Stimulated activated CD8-positive, alpha-beta memory T cell treated with anti-CD3 and anti-CD28 coated beads, Interleukin-2, amount 100 ng/mL, for 1 hour (primary cell): ENCODE data around the gene PAPPA.

Experiments
- DNase-seq, 2 donors: peaks; one replicate each; pipeline ENCODE4 v3.0.0-alpha.2; 2020; ENCODE audit warnings: low read depth in 2 of 2

Gene PAPPA, protein sequence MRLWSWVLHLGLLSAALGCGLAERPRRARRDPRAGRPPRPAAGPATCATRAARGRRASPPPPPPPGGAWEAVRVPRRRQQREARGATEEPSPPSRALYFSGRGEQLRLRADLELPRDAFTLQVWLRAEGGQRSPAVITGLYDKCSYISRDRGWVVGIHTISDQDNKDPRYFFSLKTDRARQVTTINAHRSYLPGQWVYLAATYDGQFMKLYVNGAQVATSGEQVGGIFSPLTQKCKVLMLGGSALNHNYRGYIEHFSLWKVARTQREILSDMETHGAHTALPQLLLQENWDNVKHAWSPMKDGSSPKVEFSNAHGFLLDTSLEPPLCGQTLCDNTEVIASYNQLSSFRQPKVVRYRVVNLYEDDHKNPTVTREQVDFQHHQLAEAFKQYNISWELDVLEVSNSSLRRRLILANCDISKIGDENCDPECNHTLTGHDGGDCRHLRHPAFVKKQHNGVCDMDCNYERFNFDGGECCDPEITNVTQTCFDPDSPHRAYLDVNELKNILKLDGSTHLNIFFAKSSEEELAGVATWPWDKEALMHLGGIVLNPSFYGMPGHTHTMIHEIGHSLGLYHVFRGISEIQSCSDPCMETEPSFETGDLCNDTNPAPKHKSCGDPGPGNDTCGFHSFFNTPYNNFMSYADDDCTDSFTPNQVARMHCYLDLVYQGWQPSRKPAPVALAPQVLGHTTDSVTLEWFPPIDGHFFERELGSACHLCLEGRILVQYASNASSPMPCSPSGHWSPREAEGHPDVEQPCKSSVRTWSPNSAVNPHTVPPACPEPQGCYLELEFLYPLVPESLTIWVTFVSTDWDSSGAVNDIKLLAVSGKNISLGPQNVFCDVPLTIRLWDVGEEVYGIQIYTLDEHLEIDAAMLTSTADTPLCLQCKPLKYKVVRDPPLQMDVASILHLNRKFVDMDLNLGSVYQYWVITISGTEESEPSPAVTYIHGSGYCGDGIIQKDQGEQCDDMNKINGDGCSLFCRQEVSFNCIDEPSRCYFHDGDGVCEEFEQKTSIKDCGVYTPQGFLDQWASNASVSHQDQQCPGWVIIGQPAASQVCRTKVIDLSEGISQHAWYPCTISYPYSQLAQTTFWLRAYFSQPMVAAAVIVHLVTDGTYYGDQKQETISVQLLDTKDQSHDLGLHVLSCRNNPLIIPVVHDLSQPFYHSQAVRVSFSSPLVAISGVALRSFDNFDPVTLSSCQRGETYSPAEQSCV (N-terminal part only)

DNA sequence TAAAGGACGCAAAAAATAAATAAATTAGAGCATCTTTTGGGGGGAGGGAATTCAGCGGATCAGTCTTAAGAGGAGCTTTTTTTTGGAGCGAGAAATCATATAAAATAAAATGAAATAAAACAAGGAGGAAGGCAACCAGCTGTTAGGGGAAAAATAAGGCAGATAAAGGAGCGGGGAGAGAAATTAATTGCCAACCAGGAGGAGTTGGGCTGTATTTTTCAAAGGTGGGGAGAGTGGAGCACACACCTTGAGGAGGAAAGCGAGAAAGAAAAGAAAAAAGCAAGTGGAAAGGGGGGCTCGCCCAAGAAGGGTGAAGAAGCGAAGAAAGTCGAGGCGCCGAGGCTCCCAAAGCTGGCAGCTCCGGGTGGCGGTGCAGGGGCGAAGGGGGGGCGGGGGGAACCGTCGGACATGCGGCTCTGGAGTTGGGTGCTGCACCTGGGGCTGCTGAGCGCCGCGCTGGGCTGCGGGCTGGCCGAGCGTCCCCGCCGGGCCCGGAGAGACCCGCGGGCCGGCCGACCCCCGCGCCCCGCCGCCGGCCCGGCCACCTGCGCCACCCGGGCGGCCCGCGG is at the start of gene PAPPA:
Gene PAPPA, plus strand, starts transcription at position 27 of the 569 bp plus-strand sequence. Its CDS starts 382 bp downstream, at position 409.
- DNase-seq: no peak

DNA sequence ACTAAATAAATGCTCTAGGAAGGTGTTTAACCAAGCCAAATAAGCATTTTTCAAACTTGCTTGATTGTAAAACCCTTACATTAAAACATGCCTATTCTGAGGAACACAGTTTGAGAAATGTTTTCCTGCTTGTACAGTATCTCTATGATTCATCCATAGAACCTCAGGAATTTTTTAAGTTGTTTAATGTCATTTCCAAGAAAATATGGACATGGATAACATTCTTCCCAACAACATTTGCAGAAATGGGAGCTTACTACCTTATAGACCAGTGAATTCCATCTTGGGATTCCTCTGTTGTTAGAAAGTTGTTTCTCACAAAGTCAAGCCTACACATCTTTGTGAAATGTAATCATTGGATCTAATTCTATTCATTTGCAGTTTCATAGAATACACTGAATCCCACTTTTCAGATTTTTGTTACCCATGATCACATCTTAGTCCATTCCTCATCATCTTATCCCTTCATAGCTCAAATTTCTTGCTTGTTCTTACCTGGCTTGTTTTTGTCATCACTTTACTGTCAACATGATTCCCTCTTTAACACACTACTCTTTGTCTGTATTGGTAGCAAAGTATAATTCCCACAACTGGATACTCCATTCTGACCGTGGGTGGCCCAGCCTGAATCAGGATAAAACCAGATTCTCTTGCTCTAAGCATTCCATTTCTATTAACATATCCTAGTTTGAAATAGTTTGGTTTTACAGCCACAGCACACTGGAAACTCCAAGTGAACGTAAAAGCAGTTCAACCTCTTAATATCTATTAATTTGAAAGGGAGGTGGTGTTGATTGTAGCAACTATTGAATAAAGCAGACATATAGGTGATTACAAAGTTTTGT is 49.4 kb upstream of the PAPPA start:
- no peak for DNase-seq

DNA sequence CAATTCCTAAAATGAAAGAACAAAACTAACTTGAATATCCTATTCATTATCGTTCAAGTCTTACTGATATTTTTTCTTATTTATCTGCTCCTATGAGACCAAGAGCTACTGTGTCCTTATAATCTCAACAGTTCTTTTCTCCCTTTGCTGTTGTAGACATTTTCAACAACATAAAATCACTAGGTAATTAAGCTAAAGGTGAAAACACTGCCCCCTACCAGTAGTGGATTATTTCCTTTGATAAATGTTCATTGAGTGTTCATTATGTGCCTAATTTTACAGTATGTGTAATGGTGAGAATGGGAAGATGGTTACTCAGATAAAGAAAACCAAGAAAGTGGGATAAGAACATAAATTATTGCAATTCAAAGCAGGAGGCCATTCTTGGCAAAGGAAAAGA is 41.4 kb upstream of the PAPPA start:
- DNase-seq: no peak

DNA sequence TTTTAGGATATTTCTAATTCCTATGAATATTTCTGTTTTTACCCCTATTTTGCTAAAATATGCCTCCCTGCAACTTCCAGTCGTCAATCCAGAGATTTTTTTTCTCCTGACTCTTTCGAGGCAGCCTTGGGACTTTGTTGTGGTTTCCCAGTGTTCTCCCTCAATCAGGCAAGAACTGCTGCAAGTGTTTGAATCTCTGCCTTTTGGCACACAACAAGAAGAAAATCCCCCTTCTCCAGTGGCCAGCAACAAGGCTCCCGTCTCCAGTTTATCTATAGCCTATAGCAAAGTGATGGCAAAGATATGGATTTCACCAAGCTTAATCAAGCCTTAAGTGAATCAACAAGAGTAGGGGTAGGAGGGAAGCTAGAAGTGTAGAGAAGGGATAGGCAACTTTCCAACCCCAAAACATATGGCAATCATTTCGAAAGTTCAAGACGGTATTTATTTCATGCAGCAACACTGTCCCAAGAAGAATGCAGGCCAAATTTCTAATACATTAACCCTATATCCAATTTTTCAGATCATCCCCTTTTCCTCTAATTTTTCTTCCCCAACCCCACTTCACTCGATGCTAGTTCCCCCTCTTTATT is 37.7 kb upstream of the PAPPA start:
- no peak for DNase-seq

DNA sequence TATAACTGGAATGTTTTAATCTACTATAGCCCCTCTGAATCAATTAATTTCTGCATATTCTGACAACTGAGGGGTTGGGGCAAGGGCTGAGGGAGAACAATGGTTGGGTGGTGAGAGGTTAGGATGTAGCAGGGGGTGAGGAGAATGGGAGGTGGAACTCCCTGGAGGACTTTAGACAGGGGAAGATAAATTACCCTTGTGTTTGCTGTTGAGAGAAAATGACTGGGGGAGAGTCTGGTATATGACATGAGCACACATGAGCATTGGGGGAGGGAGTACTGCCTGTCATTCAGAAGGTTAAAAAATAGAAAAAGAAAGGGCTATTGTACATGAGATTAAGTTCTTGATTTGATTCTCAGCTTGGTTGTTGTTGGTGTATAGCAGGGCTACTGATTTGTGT is 37.2 kb upstream of the PAPPA start:
- DNase-seq: no peak

DNA sequence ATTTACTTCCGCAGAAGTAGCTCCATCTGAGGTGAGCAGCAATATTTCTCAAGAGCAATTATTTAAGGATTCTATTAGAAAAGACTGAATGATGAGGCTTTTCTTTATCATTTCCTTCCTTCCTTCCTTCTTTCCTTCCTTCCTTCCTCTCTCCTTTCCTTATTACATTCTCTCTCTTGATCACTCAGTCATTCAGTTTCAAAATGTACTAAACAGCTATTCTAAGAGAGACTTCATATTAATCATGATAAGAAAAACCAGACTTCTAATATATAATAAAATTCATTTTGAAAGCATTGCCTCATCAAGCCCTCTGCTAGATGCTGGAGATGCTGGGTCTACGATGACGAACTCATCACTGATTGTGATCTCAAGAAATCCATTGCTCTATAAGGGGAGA is 30.4 kb upstream of the PAPPA start:
- no peak for DNase-seq

DNA sequence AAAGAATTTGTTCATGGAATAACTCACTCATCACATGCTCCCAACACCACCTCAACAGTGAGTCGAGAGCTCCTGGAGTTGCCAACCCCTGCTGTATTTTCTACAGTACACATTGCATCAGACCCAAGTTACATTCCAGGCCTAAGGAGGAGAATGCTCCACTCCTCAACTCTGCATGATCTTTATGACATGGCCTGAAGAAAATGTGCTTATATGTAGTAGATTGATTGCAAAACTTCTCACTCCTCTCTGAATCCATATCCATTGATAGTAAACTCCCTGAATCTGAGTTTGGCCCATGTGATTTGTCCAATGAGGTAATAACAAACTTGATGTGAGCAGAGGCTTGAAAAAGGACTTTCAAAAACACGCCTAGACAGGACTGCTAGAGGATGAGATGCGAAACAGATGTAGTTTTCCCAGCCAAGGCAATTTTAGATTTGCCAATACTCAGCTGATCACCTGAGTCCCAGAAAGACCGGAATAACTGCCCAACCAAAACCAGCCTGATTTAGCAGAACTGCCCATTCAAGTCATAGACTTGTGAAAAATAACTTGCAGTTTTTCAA is 29.0 kb upstream of the PAPPA start:
- no peak for DNase-seq

DNA sequence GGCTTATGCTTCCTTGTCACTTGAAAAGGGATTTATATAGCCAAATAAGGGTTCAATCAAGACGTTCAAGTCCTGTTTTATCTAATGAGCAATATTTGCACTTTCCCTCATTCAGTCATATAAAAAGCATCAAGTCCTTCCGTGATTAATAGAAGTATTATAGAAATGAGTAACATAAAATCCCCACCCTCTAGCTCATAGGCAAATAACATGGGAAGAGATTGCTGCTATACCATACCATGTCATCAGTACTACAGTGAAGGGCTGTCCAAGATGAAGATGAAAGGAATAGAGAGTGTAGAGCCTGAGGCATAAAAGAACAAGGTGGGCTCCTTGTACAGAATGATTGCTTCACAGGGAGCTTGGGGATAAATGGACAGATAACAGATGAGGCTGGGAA is 20.4 kb upstream of the PAPPA start:
- no peak for DNase-seq

DNA sequence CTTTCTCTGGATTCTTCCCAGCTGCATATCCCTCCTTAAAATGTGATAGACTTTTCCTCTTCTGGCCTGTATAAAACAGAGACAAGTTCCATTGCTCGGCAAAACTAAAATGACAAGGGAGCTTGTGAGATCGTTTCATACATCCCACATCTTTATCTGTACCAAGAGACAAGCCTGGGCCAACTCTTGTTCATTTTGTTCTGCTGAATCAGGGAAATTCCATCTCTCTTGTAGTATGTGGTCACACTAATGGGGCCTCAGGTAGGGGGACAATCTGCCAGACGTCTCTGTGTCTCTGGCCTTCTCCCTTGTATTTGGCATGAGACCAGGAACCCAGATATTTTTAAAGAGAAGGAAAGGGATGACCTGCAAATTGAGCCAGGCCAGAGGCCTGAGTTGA is 18.6 kb upstream of the PAPPA start:
- DNase-seq: no peak

DNA sequence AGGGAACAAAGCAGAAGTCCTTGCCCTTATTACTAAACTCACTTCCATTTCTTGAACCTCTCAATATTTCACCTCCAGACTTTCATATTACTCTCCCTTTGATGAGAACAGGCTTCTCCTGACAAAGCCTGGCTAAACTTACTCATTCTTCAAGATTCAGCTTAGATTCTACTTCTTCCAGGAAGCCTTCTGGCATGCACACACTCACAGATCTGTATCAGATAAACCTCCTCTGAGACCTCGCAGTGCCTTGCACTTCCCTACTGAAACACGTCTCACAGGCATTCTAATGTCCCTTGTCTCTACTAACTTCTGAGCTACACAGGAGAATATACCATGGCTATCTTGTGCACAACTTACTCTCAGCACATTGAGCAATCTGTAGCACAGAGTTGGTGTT is 16.6 kb upstream of the PAPPA start:
- DNase-seq: no peak

DNA sequence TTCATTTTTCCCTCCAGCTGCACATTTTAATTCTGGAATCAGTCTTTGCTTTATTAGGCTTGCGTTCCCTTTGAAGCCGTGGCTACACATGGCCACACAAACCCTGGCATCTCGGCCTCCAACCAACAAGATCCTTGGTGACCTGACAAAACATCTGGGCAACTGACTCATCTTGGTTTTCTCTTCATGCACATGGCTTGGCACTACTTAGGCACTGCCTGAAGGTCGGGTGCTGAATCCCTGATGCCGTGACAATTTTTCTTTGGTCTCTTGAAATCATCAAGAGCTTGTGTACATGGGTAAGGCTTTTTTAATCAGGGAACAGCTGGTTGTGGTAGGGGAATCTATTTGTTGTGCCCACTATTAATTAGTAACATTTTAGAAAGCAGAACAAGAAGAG is 16.0 kb upstream of the PAPPA start:
- DNase-seq: no peak

DNA sequence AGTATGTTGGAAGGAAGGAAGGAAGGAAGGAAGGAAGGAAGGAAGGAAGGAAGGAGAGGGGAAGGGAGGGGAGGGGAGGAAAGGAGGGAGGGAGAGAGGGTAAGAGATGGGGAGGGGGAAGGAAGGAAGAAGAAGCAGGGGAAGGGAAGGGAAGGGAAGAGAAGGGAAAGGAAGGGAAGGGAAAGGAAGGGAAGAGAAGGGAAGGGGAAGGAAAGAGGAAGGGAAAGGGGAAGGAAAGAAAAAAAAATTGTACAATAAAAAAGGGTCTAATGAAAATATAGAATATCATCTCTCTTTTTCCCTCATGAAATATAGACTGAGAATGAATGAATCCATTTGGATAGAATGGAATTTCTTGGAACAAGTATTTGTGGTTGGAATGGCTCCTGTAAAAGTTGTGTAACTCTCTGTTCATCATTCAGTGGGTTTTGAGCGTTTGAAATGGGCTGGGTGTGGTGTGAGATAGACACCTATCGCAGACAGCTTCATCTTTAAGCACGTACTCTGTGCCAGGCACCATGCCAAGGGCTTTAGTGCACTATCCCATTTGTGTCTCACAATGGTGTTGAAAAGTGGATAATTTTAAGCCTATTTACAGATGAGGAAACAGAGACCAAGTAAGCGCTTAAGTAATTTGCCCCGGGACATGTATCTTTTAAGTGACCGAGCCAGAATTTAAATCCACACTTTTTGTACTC is 11.6 kb upstream of the PAPPA start:
- DNase-seq: no peak

DNA sequence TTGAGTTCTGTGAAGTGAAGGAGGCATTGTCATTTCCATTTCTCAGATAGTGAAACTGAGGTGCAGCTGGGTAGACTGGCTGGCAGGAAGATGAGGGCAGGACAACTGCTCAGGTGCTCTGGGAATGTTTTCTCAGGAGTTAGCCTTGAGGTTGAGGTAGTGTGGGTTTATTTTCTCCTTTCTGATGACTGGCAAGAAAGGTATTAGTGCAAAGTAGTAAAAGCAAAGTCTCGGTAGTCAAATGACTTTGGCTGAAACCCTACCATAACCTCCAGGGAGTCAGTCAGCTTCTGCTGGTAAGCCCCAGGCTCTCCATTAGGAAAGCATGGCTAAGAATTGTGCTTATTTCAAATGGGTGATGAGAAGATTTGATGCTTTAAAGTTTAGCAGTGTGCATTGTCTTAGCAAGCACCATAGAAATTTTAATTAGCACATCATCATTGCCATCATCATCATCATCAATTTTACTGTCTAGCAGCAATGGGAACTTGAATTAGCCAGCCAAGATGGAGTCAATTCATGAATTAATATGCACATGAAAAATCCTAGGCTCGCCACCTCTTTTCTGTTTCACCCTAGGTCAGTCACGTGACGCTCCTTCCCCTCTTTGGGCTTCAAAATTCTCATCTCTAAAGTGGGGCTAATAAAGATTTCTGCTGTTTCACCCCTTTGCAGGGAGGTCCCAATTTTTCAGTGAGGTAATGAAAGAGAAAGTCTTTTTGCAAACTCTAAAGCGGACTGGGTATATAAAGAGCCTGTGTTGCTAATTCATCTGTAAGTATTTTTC is 10.7 kb upstream of the PAPPA start:
- no peak for DNase-seq

DNA sequence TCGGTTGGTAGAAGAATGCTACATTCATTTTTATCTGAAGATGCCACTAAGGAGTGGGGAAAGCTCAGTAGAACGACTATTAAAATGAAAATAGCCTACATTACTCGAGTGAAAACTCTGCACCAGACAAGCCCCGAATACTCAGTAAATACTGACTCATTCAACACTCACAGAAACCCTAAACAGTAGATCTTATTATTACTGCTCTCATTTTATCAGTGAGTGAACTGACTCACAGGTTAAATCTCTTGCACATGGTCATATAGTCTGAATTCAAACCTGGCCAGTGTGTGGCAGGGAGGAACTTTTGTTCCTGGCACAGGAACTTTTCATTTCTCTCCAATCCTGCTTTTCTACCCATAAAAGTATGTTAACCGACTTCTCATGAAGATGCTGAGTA is 9.6 kb upstream of the PAPPA start:
- no peak for DNase-seq

DNA sequence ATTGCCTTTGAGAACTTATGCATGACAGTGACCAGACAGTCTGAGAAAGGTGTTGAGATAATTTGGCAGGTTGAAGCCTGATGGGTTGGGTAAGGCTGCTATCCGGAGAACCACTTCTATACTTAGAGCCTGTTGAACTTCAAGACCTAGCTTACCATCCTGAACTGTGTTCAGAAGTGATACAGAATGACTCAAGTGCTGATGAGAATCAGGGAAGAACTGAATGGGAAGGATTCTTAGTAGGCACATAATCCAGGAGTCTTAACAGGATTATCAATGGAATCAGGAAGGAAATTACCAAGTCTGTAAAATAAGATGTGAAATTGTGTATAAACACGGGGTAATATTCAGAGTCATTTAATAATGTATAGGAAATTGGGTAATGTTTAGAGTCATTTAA is 9.0 kb upstream of the PAPPA start:
- DNase-seq: no peak

DNA sequence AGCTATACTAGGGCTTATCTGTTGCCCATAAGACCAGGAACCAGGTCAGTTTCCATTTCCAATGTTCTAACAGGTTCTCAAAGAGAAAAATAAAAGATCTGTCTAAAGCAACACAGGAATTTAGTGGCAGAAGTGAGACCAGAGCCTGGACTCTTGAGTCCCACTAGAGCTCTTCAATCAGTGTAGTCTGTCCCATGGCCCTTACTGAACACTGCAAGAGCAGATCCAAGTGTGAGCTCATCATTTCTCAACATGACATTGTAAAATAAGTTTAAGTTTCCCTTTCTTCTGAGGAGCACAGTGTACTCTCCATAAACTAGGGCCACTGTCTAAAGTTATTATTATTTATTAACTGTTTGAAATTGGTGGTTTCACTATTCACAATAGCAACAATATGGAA is 8.6 kb upstream of the PAPPA start:
- no peak for DNase-seq

DNA sequence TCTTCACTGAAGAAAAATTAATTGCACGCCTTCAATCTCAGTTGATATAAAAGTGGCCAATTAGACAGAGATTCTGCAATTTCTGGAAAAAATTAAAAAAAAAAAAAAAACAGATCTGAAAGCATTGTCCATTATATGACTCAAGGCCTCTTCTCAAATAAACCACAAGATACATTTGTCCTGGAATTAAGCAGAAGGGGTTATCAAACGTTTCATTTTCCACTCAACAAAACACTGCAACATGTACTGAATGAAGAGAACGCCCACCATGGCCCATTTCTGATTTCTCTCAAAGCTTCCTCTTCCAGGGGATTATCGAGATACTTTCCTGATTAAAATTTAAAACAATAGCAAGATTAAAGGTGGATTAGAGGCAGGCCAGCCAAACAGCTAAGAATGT is 5.8 kb upstream of the PAPPA start:
- no peak for DNase-seq

DNA sequence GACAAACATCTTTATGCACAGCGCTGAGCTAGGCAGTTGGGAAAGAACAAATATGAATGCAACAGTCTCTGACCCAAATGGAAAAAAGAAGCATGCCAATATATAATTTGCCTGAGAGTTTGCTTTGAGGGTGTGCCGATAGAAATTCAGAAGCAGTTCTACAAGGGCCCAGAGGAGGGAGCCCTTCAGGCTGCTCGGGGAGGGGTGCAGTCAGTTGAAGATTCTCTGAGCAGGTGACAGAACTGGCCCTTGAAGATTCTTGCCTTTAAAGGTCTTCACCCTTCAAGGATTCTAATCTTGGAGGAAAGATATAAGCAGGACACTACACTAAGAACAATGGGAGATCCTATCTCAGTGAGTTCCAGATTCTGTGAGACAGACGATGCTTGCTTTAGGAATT is 3.7 kb upstream of the PAPPA start:
- no peak for DNase-seq

DNA sequence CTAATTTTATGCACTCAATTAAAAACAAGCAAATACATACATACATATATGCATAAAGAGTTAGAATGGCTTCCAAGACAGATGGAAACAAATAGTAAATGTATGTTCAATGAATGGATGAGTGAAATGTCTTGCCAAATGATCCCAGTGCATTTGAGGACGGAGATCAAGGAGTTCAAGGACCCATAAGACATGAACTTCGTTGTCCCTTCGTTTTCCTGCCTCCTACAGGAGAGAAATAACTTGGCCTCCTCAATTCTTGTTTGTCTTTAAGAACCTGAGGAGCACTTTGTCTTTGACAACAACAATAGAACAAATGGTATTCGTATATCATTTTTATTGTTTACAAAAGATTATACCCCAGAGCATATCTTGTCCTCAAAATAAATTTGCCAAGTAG is 2.4 kb upstream of the PAPPA start:
- DNase-seq: no peak
